ENCODE results near the gene C11orf21.
"Not testable (repeated sequence)": the region's sequence is repeated elsewhere in the genome, so short reads cannot be mapped to it uniquely, and the experiment has no call there.

Gene C11orf21

GRCh38 chr11:2301631-2302305 is at the start of gene C11orf21, which contains the start of gene TSPAN32:
Gene C11orf21 (minus strand): TSS chr11:2301918. CDS start chr11:2301808, 110 bp downstream.
Gene TSPAN32 (plus strand): TSS chr11:2302013. CDS start chr11:2302150, 137 bp downstream.
- no peak for DNase-seq

DNA sequence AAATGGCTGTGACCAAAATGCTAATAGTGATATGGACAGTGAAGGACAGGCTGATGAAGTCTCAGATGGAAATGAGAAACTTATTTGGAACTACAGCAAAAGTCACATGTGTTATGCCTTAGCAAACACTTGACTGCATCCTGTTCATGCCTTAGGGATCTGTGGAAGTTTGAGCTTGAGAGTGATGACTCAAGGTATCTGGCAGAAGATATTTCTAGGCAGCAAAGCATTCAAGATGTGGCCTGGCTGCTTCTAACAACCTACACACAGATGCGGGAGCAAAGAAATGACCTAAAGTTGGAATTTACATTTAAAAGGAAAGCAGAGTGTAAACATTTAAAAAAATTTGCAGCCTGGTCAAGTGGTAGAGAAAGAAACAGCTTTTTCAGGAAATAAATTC is 47.3 kb upstream of the C11orf21 start:
- no peak for DNase-seq

- no peak for DNase-seq
Measured at GRCh38 chr11:2347308-2347830, 45.7 kb upstream of the C11orf21 start.

GRCh38 chr11:2346586-2347307 is 45.0 kb upstream of the C11orf21 start:
- no peak for DNase-seq

GRCh38 chr11:2346014-2346413 is 44.3 kb upstream of the C11orf21 start:
- no peak for DNase-seq

DNA sequence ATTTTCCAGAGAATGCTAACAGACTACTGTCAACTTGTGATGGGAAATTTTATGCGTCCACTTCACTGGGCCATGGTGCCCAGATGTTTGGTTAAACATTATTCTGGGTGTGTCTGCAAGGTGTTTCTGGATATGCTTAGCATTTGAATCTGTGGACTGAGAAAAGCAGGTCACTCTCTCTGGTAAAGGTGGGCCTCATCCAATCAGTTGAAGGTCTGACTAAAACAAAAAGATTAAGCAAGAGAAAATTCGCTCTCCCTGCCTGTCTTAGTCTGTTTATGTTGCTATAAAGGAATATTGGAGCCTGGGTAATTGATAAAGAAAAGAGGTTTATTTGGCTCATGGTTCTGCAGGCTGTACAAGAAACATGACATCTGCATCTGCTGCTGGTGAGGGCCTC is 43.3 kb upstream of the C11orf21 start:
- DNase-seq, result no peak

GRCh38 chr11:2343502-2343901 is 41.8 kb upstream of the C11orf21 start:
- DNase-seq, result no peak

DNA sequence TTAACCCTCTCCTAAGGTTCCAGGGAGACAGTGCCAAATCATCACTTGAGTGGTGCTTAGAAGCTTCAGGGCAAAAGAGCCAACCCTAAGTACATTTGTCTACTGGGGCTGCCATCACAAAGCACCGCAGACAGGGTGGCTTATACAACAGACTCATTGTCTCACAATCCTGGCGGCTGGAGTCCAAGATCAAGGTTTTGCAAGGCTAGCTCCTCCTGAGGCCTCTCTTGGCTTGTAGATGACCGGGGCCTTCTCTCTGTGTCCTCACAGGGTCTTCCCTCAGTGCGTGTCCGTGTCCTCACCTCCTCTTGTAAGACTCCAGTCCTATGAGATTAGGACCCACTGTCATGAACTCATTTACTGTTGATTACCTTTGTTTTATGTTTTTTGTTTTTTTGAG is 41.3 kb upstream of the C11orf21 start:
- no peak for DNase-seq

GRCh38 chr11:2342557-2342956 is 40.8 kb upstream of the C11orf21 start:
- DNase-seq, result no peak

DNA sequence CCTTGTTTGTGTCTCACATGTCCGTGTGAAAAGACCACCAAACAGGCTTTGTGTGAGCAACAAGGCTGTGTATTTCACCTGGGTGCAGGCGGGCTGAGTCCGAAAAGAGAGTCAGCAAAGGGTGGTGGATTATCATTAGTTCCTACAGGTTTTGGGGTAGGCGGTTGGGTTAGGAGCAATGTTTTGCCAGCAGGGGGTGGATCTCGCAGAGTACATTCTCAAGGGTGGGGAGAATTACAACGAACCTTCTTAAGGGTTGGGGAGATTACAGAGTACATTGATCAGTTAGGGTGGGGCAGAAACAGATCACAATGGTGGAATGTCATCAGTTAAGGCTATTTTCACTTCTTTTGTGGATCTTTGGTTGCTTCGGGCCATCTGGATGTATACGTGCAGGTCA is 37.0 kb upstream of the C11orf21 start:
- DNase-seq, result not testable (repeated sequence)

GRCh38 chr11:2335286-2335685 is 33.6 kb upstream of the C11orf21 start:
- not testable (repeated sequence) for DNase-seq

GRCh38 chr11:2333486-2334205 is 31.9 kb upstream of the C11orf21 start:
- DNase-seq, result not testable (repeated sequence)

DNA sequence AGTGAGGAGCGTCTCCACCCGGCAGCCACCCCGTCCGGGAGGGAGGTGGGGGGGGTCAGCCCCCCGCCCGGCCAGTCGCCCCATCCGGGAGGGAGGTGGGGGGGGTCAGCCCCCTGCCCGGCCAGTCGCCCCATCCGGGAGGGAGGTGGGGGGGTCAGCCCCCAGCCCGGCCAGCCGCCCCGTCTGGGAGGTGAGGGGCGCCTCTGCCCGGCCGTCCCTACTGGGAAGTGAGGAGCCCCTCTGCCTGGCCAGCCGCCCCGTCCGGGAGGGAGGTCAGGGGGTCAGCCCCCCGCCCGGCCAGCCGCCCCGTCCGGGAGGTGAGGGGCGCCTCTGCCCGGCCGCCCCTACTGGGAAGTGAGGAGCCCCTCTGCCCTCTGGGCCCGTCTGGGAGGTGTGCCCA is 30.9 kb upstream of the C11orf21 start:
- not testable (repeated sequence) for DNase-seq

GRCh38 chr11:2331404-2331803 is 29.7 kb upstream of the C11orf21 start:
- DNase-seq, result no peak

DNA sequence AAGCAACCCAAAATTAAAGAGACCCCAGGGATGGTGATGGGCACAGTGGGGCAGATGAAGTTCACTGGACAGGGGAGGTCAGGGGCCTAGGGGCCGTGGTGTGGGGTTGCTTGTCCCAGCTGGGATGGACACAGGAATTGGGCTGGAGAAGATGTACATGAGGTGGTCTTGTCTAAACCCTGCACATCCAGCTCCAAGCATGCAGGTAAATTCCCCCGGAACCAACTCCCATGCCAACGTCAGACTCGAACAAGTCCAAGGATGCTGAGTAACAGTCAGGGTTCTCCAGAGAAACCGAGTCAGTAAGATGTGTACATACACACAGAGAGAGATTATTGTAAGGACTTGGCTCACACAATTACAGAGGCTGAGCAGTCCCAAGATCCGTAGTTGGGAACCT is 29.0 kb upstream of the C11orf21 start:
- DNase-seq, result no peak

GRCh38 chr11:2329551-2329950 is 27.8 kb upstream of the C11orf21 start:
- DNase-seq, result no peak

GRCh38 chr11:2328656-2329354 is 27.1 kb upstream of the C11orf21 start:
- no peak for DNase-seq

DNA sequence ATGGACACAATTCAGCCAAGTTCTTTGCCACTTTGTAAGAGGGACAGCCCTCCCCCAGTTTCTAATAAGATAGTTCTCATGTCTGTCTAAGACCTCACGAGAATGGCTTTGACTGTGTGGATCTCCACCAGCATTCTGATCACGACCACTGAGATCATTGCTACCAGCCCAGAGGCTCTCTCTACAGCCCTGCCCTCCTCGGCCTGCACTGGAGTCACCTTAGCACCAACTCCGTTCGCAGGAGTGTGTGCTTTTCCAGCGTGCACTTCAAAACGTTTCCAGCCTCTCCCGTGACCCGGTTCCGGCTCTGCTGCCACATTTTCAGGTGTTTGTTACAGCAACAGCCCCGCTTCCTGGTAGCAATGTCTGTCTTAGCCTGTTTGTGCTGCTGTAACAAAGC is 26.3 kb upstream of the C11orf21 start:
- DNase-seq, result no peak

GRCh38 chr11:2327032-2327431 is 25.3 kb upstream of the C11orf21 start:
- DNase-seq, result no peak

- DNase-seq, result no peak
Measured at GRCh38 chr11:2325719-2326118, 24.0 kb upstream of the C11orf21 start.

DNA sequence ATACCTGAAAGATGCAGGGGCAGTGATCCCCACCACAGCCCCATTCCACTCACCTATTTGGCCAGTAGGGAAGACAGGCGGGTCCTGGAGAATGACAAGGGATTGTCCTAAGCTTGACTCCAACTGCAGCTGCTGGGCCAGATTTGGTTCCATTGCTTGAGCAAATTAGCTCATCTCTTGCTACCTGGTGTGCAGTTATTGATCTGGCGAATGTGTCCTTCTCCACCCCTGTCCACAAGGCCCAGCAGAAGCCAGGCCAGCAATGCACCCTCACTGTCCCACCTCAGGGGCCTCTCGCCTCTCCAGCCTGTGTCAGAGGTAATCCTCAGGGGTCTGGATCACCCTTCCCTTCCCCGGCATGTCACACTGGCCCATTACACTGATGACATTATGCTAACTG is 23.4 kb upstream of the C11orf21 start:
- no peak for DNase-seq

DNA sequence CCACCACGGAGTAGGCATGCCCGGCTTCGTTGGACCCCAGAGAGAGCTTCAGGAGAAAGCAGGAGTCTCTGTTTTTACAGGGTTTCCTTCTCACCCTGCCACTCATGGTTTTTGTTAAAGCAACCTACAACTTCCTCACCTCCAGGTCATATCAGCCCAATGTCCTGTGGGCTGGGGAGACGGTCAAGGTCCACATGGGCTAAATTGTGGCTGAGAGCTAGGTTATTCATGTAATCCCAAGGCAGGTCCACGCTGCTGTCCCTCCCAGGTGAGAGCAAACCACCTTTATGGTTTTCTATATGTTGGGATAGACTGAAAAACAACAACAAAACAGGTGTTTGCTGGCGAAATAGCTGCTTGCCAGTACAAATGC is 19.6 kb upstream of the C11orf21 start:
- DNase-seq, result no peak
